GM18519 (cell line): ENCODE measurements around the gene TENM3.
A peak's percentile ranks its signal among the peaks of the same experiment; 100 is the strongest.

Experiments used
- ATAC-seq: cut with Tn5 transposase; IDR thresholded peaks from one replicate; pipeline ENCODE4 v1.9.1; 2021; ENCODE audit warnings: mild to moderate bottlenecking, moderate library complexity; ENCODE audit not compliant: unreplicated experiment, low FRiP score

TENM3 gene

DNA sequence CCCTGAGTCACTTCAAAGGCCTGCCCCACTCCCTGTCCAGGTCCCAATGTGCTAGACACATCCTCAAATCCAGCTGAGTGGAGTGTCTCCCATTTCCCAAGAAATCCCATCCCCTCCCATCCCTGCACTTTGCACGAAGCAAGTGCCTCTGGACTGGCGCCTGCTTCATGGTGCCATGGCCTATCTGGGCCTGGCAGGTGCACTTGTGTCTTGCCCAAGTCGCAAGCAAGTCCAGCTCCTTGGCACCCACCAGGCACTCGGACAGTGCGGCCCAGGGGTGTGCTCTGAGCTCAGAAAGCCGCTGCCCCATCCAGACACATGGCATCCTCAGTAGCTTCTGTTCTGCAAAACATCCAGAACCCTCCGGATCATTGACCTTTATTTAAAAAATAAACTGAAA lies 576.5 kb downstream of the TENM3 start:
- no peak for ATAC-seq

DNA sequence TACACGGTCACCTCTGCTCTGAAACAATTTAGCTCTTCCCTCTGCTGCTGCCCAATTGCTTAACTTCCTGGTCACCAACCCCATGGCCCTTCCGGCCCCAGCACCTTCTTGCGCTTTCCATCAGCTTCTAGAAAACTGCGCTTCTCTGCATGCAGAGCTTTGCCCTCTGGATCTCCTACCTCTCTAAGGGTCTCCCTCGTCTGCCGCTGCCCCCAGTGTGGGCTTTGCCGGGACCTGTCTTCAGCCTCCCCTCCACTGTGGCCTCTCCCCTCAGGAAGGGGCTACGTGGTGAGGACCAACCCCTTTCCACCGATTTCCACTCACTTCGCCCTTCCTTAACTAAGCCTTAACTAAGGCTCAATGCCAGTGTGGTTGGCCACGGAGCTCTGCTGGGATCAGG lies 579.4 kb downstream of the TENM3 start:
- ATAC-seq = no peak

DNA sequence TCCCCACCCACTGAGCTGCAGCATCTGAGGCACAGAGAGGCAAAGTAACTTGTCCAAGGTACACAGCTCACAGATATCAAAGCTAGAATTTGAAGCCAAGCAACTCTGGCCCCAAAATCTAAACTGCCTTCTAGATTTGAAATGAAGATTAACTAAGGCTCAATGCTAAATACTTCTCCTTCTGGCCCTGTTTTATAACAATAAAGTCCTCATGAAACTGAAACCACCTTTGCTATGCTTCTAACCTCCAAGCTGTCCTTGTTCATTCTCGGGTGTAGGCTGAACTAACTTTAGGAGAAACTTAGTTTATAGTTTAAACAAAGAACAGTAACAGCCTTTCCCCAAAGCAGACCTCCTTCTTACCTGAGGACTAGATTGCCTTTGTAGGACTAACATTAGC lies 580.4 kb downstream of the TENM3 start:
- ATAC-seq = peak; percentile 66

DNA sequence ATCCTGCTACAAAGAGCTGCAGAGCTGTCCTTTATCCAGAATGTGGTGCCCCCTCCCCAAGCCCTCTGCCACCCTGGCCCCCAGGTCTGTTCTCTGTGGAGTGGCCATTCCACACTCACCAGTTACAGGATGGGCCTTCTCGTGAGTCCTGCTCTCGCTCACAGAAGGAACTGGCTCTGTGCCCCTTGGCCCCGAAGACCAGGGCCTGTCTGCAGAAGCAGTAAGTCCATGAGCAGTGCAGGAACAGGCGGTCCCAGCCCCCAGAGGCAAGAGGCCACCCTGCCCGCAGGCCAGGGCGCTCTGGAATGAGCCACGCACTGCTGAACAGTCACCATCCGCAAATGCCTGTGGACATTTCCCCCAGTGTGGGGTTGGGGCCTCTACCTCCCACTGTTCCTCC lies 581.8 kb downstream of the TENM3 start:
- ATAC-seq = no peak

DNA sequence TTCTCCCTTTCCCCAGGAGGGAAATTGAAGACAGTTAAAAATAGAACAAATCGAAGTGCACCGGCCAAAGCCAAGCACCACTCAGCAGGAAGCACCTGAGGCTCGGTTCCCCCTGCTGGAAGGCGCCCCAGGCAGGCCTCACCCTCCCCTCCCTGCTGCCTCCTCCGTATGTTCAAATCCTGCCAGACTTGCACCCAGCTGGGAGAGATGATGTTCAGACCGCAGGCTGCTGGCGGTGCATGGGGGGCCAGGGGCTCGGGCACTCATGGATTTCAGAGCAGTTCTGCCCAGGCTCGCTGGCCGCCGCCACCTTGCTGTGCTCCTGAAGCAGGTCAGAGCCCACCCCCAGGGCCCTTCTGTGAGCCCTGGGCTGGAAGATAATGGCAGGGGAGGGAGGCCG lies 582.6 kb downstream of the TENM3 start:
- ATAC-seq = no peak

DNA sequence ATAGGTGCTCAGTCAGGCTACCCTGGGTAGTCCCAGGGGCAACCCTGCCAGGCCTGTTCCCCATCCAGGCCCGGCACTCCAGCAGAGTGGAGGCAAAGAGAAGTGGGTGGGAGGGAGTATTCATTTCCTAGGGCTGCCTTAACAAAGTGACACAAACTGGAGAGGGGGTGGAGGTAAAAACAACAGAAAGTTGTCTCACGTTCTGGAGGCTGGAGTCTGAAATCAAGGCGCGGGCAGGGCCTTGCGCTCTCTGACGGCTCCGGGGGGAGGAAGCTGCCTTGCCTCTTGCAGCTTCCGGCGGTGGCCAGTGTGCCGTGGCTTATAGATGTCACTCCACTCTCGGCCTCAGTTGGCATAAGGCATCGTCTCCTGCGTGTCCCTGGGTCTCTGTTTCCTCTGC lies 583.2 kb downstream of the TENM3 start:
- peak; percentile 44 for ATAC-seq

DNA sequence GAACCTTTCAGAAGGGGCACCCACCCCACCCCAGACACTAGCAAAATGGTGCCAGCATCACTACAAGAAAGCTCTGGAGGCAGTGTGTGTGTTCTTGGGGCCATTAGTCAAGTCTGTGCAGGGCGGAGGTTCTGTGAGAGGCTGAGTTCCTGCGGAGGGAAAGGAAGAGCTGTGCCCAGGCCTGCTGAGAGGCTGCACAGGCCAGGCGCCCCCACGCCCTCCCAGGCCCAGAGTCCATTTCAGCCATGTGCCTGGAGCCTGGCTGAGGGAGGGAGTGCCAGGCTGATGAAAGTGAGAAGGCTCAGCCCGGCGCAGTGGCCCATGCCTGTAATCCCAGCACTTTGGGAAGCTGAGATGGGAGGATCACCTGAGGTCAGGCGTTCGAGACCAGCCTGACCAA lies 584.0 kb downstream of the TENM3 start:
- ATAC-seq = no peak

DNA sequence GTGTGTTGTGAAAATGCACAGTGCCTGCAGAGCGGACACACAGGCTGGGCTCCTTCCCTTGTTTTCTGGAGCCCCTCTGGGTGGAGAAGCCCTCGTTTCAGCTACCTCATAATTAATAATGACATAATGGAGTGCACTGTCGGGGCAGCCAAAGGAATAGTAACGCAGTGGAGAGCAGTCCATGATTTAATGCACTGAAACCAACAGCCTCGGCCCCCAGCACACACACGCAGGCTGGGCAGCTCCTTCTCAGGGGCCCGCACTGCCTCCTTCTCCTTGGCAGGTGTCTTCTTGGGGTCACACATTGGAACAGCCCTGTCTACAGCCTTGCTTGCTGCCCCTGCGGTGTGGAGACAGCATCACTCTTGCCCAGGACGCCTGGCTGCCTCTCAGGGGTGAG lies 584.8 kb downstream of the TENM3 start:
- no peak for ATAC-seq

DNA sequence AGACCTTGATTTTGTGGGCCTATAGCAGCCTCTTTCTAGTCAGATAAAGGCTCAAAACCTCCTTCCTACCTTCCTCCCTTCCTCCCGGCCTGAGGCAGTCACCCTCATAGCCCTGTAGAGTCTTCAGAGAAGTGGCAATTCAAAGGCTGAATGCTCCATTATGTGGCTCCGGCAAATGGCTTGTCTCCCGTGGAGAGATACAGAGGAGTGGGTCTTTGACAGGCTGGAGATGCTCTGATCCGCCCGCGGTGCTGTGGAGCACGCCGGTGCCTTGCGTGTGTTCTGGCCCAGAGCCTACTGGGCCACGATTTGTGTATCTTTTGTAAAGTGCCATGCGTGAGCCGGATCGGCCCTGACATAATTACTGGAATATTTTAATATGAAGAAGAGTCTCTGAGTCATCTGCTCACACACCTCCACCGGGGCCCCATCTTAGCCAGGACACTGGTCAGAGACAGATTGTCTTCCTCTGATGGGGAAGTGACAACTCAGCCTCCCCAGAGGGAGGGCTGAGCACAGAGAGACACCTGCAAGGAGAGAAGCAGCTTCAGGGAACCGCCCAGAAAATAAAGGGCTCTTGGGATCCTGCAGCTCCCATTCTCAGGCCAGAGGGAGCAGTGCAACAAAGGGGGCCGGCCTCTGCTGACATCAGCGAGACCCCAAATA lies 585.3 kb downstream of the TENM3 start:
- ATAC-seq = no peak

DNA sequence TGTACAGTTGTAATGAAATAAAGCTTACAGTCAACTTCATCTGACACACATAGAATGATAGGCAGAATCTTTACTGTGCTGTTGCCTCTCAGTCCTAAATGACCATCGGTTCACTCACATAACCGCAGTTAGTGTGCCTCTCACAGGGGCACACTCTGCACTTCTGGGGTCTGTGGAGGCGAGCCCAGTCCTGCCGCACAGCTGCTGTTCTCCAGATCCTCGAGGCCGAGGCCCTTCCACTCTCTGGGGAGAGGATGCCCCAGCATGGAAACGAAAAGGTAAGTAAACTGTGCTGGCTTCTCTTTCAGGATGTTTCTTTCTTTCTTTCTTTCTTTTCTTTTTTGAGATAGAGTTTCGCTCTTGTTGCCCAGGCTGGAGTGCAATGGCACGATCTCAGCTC lies 586.0 kb downstream of the TENM3 start:
- ATAC-seq = no peak

DNA sequence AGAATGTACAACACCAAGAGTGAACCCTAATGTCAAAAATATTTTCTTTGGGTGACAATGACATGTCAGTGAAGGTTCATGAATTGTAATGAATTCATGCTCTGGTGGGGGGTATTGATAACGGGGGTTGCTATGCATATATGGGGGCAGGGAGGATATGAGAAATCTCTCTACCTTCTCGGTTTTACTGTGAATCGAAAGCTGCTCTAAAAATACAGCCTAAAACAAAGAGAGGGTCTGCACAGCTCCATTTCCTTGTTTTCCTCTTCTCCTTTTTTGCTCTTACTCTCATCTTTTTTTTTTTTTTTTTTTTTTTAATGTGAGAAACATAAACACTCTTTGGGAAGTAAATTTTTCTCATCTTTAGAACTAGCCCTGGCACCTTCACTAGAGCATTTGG lies 588.2 kb downstream of the TENM3 start:
- no peak for ATAC-seq

DNA sequence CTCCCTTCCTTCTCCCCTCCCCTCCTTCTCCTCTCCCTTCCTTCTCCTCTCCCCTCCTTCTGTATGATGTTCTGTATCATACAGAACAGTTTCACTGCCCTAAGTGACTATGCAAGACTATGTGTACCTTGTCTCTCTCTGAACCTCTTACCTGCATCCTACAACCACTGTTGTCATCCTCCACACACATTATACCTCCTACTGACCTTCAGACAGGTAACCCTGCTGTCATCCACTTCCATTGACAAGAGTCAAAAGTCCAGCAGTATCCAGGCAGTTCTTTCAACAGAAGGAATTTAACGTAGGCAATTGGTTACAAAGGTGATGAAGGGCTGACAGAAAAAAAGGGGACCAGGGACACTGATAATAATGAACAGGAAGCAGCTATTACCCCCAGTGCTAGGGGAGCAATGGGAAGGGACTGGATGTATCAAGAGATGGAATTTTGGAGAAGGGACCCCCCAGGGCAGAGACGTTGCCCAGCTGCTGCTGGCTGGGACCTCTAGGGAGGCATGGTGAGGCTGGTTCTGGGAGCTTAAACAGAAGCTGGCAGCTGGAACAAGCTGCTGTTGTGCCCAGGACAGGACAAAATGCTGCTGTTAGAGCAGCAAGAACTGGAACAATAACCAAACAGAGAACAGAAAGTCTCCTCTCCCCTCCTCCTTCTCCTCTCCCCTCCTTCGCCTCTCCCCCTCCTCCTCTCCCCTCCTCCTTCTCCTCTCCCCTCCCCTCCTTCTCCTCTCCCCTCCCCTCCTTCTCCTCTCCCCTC lies 589.3 kb downstream of the TENM3 start:
- ATAC-seq = peak; percentile 33

DNA sequence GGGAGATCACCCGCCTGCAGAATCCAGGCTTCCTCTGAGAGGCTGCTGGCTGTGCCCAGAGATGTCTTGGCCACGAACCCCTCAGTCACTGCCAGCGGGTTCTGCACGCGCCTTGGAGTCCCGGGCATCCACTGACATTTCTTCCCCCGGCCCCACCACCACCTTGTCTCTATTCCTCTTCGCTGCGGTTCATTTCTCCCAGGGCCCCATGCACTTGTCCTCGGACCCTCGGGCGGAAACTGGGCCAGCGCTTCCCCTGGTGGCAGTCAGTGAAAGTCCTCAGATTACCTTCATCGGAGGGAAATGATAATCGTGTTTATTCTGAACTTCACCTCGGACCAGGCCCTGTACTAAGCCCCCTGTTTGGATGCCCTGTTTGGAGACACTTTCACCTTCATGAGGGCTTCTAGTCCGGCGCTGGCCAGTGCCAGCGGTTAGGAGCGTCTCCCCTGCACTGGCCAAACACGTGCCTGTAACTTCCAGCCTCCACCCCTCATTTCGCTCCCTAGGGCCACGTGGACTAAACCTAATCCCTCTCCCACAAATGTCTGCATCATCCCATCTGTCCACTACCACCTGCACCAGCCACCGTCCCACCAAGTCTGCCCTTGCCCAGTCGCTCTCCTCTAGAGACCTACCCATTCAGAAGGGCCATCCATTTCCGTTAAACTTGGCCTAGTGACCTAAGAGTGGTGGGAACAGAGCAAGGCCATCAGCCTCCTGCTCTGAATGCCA lies 592.0 kb downstream of the TENM3 start:
- no peak for ATAC-seq

DNA sequence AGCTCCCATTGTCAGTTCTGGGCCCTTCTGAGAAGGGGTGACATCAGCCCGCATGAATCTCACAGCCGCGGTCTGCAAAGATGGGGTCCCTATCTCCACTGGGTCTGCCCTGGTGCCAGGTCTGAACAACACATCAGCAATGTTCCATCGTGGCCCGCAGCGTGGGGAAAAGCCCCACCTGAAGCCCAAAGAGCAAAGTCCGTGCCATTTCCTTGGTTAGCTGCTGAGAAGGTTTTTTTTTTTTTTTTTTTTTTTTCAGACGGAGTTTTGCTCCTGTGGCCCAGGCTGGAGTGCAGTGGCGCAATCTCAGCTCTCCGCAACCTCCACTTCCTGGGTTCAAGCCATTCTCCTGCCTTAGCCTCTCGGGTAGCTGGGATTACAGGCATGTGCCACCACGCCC lies 594.6 kb downstream of the TENM3 start:
- ATAC-seq = no peak

DNA sequence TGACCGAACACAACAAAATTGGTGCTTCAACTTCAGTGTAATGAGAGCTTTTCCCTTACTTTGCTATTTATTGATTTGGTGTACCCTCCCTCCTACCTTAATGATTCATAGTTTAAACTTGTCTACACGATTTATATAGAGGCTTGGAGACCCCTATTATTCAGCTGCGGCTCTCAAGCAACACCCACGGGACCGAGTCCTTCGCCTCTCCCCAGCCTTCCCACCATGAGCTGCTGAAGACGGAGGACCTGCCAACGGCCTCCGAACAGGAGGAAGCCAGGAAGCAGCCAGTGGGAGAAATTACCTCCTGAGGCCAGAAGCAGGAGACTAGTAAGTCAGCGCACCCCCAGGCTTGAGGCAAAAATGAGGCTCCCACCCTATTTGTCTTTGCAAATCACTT lies 595.3 kb downstream of the TENM3 start:
- no peak for ATAC-seq

DNA sequence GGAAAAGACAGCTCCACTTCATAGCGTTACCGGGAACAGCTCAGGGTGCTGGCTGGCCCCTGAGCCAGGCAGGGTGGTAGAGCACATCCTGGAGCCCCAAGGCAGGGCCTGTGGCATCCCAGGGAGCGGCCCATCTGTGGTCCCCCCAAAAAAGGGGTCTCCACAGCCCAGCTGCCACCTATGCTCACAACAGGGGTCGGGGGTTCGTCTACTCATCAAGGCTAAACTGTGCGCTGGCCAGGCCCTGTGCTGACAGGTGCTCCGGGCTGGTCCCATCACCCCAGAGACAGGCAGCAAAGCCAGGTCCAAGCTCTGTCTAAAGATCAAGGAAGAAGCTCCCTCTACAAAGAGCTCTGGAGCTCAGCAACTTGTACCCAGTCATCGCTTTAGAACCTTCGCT lies 596.1 kb downstream of the TENM3 start:
- ATAC-seq = no peak

DNA sequence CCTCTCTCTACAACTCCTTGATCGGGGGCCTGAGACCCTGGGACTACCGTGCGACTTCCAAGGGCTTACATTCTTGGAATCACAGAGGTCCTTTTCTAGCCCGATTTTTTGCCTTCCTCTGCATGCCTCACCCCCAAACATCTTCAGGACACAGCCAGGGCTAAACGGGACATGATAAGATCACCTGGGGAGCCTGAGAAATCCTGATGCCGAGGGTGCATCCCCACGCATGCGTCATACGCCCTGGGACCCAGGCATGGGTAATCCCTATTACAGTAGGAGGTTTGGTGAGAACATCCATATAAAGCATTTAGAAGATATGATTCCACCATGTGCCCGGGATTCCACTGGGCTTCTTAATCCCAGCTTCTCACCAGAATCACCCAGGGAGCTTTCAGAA lies 596.9 kb downstream of the TENM3 start:
- ATAC-seq = no peak

DNA sequence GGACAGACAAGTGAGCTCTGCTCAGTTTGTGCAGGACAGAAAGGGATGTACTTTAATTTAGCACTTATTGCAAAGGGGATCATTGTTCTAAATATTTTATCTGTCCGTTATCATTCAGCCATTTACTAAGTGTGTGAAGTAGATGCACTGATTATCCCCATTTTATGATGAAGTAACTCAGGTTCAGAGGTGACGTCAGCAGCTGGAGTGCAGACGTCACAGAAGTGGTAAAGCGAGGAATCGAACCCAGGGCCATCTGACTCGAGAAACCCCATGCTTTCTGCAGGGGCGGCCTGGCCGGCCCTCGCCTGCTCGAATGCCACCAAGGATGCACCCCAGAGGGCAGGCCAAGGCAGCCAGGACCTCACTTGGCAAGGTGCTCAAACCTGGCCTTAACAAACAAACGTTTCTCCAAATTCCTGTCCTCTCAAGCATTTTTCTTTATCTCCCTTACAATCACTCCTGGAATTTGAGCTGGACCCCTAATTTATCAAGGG lies 599.0 kb downstream of the TENM3 start:
- no peak for ATAC-seq

DNA sequence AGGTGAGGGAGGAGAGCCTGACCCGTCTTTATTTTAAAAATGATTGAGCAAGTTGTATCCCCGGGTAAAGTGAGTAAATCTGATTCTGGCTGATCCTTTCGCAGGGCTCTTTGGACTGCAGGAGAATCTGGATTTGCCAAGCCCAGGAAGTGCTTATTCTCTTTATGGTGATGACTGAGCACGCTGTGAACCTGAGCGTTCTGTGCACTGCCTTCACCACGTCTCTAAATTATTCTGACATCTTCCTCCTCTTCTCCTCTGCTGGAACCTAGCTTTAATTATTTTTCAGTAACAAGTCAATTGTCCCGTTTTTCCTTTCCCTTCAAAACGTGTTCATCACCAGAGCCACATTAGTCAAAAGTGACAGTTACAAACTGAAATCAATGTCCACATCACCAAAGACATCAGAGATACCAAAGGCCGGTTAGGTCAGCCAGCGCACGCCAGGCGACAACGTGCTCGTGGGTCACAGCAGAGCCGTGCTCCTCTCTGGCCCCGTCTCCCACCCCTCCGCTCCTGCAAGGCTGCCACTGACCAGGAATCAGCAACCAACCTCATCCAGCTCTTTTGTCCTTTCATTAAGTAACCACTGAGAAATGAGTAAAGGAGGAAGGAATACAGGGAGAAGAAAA lies 599.7 kb downstream of the TENM3 start:
- ATAC-seq = no peak

DNA sequence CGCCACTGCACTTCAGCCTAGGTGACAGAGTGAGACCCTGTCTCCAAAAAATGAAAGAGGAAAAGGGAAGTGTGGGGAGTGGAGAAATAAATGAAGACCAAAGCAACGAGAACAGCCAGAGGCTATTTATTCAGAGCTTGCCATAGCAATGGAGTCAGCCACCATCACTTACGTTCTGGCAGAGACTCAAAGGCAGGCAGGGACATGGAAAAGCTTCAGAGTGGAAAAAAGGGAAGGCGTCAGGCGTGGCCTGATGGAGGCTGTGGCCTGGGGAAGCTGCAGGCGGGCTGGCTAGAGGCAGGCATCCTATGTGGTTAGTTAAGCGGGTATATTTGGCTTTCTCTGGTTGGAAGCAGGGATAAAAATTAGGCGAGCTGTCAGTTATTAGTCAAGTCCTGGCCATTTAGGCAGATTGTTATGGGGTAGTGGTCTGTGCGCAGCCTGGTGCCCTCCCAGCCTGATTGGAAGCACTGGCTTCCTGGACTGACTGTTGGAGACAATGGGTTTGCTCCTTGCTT lies 600.7 kb downstream of the TENM3 start:
- no peak for ATAC-seq

DNA sequence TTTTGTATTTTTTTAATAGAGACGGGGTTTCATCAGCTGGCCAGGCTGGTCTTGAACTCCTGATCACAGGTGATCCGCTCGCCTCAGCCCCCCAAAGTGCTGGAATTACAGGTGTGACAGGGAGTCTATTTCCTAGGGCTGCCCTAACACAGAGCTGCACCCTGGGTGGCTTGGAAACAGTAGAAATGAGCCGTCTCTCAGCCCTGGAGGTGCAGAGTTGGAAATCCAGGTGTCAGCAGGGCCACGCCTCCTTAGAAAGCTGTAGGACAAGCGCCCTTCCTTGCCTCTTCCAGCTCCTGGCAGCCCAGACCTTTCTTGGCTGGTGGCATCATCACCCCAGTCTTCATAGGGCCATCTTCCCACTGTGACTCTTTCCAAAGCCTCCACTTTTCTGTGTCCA lies 602.4 kb downstream of the TENM3 start:
- no peak for ATAC-seq
